Activated T-cell treated with anti-CD3 and anti-CD28 coated beads for 4 hours (primary cell): ENCODE data around the gene HSPB1.

Experiments used
- DNase-seq: peaks from one replicate; pipeline ENCODE4 v3.0.0-alpha.2; 2020

HSPB1 gene

GRCh38 chr7:76336094-76336493, 33.6 kb downstream of the HSPB1 start:
- DNase-seq: no peak

- DNase-seq: no peak
These were observed 34.7 kb downstream of the HSPB1 start for GRCh38 chr7:76337147-76337546.

GRCh38 chr7:76338298-76339084, 36.0 kb downstream of the HSPB1 start:
- DNase-seq: no peak

GRCh38 chr7:76340617-76341131, 38.2 kb downstream of the HSPB1 start:
- DNase-seq: no peak

GRCh38 chr7:76342222-76342621, 39.7 kb downstream of the HSPB1 start:
- no peak for DNase-seq

GRCh38 chr7:76343294-76343930, 40.9 kb downstream of the HSPB1 start:
- DNase-seq: no peak

GRCh38 chr7:76343931-76344321, 41.5 kb downstream of the HSPB1 start:
- no peak for DNase-seq

GRCh38 chr7:76346097-76346496, 43.6 kb downstream of the HSPB1 start:
- no peak for DNase-seq

GRCh38 chr7:76346778-76347177, 44.3 kb downstream of the HSPB1 start:
- no peak for DNase-seq

GRCh38 chr7:76347710-76348109, 45.2 kb downstream of the HSPB1 start:
- DNase-seq: no peak

- no peak for DNase-seq
These were observed 46.9 kb downstream of the HSPB1 start for GRCh38 chr7:76349313-76349885.

GRCh38 chr7:76351372-76351771, 48.9 kb downstream of the HSPB1 start:
- no peak for DNase-seq

- no peak for DNase-seq
These were observed 49.7 kb downstream of the HSPB1 start for GRCh38 chr7:76352193-76352592.

GRCh38 chr7:76353744-76354143, 51.3 kb downstream of the HSPB1 start:
- no peak for DNase-seq
